Peyer's patch (tissue), 4 donors: ENCODE results near the gene CHST7.

Source experiments
- POLR2A ChIP-seq, 2 donors: fragments of 450-650 bp; IDR thresholded peaks; one replicate each; pipeline ENCODE4 v1.5.1; 2017; ENCODE audit warnings: antibody characterized with exemption in 2 of 2, mild to moderate bottlenecking in 2 of 2, moderate library complexity in 2 of 2
- TF ChIP-seq, protein P1 (sequence below), 6 experiments: fragments of 450-650 bp in 4 of 6; fragments of 200-600 bp in 2 of 6; sonication (generic) in 1 of 6; IDR thresholded peaks; one replicate each; pipeline ENCODE4 v1.5.1; 2017 to 2019; ENCODE audit warnings: antibody characterized with exemption in 6 of 6, mild to moderate bottlenecking in 3 of 6, moderate library complexity in 1 of 6

DNA sequence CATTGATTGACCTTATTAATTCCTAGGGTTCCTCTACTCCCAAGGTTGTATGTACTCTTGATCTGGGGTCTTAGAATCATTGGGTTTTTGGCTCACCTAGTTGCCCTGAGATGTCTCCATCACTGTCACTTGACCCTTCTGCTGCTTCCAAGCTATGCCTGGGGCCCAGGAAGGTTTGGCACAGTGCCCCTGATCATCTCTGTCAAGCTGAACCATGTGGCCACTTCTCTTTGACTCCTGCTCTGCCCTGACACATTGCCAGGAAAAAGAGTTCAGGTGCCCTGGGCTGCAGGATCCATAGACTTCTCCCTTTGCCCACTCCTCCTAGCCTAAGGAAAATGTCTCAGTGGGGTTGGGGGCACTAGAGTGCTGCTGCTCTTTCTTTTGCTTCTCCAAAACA, 3.9 kb upstream of the CHST7 start:
- TF ChIP-seq, protein P1, sequence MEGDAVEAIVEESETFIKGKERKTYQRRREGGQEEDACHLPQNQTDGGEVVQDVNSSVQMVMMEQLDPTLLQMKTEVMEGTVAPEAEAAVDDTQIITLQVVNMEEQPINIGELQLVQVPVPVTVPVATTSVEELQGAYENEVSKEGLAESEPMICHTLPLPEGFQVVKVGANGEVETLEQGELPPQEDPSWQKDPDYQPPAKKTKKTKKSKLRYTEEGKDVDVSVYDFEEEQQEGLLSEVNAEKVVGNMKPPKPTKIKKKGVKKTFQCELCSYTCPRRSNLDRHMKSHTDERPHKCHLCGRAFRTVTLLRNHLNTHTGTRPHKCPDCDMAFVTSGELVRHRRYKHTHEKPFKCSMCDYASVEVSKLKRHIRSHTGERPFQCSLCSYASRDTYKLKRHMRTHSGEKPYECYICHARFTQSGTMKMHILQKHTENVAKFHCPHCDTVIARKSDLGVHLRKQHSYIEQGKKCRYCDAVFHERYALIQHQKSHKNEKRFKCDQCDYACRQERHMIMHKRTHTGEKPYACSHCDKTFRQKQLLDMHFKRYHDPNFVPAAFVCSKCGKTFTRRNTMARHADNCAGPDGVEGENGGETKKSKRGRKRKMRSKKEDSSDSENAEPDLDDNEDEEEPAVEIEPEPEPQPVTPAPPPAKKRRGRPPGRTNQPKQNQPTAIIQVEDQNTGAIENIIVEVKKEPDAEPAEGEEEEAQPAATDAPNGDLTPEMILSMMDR (IDR thresholded peaks at IDR 0.05) = no peak
- TF ChIP-seq POLR2A (IDR thresholded peaks at IDR 0.05) = no peak
